Subcutaneous adipose tissue (tissue), 4 donors: ENCODE results near the gene ANKRD13C. TPM values are rescaled to one million over a fixed set of nuclear protein-coding genes. Genes with fewer than 3 reads are reported as not detected.

ENCODE experiments used
- CTCF ChIP-seq: fragments of 450-650 bp; IDR thresholded peaks from one replicate; pipeline ENCODE4 v1.5.1; 2016; ENCODE audit warnings: low read depth, mild to moderate bottlenecking, control low read depth, antibody characterized with exemption, moderate library complexity
- total RNA-seq, 4 donors: library from RNA; depleted of rRNA; stranded (reverse); fragments of >200 nt; gene quantifications; one replicate each; pipeline ENCODE4 v1.1.0, GENCODE V29; 2016

The ANKRD13C gene
- total RNA-seq, 4 donors from 2014 or later: 19.4 to 26.4 (median 24.4) TPM

DNA sequence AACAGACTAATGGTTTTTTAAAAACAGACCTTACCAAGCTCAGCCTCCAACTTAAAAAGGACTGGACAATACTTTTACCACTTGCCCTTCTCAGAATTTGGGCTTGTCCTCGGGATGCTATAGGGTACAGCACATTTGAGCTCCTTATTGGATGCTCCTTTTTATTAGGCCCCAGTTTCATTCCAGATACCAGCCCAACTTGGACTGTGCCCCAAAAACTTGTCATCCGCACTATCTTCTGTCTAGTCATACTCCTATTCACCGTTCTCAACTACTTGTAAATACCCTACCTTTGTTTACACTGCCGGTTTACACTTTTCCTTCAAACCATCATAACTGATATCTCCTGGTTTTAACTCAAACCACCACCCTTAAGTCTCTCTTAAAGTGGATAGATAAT, 17.9 kb upstream of the ANKRD13C start:
- TF ChIP-seq CTCF: no peak

GRCh38 chr1:70364439-70364838, 9.9 kb upstream of the ANKRD13C start:
- no peak for TF ChIP-seq CTCF

DNA sequence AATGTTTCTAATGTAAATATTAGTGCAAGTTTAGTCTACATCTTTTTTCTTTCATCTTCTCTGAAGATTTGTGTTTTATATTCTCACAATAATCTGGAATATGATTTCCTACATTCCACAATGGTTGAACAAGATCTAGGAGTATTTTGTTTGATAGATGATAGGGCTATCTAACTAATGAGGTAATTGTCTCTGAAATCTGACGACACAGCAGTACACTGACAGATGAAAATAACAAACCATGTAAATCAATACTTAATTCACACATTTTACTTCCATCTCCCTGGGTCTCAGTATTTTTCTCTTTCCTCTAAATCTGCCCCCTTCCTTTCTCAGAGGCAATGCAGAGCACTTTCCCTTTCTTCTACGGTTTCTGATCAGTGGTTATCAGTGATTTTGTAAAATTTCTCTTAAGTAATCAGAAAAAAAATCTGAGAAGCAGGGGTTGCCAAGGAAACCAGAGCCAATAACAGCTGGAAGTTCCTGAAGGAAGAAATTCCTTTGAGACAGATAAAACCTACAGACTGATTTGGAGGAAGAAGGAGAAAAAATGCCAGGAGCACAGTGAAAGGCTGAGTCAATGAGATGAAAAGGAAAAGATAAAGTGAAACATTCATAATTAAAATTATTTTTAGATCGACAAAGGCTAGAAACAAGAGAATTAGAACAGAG, 7.3 kb upstream of the ANKRD13C start:
- TF ChIP-seq CTCF: no peak

- no peak for TF ChIP-seq CTCF
These were observed 5.8 kb upstream of the ANKRD13C start for GRCh38 chr1:70360321-70360720.

DNA sequence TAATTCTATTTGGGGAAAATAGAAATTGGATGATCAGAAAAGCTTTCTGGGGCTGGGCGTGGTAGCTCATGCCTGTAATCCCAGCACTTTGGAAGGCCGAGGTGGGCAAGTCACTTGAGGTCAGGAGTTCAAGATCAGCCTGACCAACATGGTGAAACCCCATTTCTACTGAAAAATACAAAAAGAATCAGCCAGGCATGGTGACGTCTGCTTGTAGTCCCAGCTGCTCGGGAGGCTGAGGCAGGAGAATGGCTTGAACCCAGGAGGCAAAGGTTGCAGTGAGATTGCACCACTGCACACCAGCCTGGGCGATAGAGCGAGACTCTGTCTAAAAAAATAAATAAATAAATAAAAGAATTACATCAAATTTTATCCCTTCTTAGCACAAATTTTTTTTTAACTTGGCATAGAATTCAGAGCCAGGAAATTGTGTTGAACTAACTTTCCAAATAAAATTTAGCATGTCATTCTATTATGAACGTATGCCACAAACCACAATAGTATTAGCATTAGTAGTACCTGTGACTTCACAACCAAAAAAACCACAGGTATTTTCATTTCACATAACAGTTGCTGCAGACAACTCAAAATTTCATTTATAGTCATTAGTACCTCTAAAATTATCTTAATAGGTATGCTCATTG, 4.5 kb upstream of the ANKRD13C start:
- TF ChIP-seq CTCF: no peak

- TF ChIP-seq CTCF: no peak
These were observed 1.4 kb upstream of the ANKRD13C start for GRCh38 chr1:70355920-70356319.

- TF ChIP-seq CTCF: no peak
These were observed 537 bp upstream of the ANKRD13C start for GRCh38 chr1:70355111-70355407.
